ENCODE data around the gene FTO.

Gene FTO

DNA sequence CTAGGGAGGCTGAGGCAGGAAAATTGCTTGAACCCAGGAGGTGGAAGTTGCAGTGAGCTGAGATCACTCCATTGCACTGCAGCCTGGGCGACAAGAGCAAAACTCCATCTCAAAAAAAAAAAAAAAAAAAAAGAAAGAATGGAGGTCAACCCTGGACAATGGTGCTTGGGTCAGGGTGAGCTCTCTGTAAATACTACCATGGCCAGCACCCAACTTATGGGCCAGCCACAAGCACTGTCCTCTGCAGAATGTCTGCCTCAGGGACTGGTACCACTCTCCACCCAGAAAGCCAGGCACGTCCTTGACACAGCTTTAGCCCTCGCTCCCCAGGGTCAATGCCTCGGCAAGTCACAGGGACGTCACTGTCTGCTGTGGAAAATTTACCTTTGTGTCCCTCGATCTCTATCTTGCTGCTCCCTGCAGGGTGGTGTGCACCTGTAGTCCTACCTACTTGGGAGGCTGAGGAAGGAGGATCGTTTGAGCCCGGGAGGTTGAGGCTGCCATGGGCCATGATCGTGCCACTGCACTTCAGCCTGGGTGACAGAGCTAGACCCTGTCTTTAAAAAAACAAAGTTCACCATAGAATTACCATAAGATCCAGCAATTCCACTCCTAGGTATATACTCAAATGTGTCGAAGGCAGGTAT lies 459.4 kb downstream of the FTO start:
- no peak for DNase-seq (ENCODE audit: low read depth)
- TF ChIP-seq, protein P1, sequence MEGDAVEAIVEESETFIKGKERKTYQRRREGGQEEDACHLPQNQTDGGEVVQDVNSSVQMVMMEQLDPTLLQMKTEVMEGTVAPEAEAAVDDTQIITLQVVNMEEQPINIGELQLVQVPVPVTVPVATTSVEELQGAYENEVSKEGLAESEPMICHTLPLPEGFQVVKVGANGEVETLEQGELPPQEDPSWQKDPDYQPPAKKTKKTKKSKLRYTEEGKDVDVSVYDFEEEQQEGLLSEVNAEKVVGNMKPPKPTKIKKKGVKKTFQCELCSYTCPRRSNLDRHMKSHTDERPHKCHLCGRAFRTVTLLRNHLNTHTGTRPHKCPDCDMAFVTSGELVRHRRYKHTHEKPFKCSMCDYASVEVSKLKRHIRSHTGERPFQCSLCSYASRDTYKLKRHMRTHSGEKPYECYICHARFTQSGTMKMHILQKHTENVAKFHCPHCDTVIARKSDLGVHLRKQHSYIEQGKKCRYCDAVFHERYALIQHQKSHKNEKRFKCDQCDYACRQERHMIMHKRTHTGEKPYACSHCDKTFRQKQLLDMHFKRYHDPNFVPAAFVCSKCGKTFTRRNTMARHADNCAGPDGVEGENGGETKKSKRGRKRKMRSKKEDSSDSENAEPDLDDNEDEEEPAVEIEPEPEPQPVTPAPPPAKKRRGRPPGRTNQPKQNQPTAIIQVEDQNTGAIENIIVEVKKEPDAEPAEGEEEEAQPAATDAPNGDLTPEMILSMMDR (conservative IDR thresholded peaks at IDR 0.05; ENCODE audit: low read depth, low read length) = no peak
- H3K4me3 ChIP-seq (ENCODE audit: low read depth, low read length) = no peak overlapping the region

DNA sequence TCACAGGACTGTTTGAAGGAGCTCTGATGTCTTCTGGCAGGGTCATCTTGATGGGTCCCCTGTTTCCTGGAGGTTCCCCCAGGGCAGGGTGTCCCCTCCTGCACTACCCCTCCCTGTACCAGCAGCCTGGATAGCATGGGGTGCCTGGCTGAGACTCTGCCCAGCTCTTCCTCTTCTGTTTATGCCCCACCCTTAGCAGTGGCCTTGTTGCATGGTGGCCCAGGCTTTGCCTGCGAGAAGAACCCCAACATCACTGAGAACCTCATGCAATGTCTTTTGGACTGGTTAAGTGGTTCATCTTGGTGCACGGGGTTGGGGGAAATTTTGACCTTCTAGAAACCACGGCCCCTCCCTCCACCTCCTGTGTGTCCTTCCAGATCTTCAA lies 460.8 kb downstream of the FTO start:
- DNase-seq (ENCODE audit: low read depth) = no peak
- TF ChIP-seq, protein P1 (conservative IDR thresholded peaks at IDR 0.05; ENCODE audit: low read depth, low read length) = no peak
- no peak overlapping the region for H3K4me3 ChIP-seq (ENCODE audit: low read depth, low read length)

DNA sequence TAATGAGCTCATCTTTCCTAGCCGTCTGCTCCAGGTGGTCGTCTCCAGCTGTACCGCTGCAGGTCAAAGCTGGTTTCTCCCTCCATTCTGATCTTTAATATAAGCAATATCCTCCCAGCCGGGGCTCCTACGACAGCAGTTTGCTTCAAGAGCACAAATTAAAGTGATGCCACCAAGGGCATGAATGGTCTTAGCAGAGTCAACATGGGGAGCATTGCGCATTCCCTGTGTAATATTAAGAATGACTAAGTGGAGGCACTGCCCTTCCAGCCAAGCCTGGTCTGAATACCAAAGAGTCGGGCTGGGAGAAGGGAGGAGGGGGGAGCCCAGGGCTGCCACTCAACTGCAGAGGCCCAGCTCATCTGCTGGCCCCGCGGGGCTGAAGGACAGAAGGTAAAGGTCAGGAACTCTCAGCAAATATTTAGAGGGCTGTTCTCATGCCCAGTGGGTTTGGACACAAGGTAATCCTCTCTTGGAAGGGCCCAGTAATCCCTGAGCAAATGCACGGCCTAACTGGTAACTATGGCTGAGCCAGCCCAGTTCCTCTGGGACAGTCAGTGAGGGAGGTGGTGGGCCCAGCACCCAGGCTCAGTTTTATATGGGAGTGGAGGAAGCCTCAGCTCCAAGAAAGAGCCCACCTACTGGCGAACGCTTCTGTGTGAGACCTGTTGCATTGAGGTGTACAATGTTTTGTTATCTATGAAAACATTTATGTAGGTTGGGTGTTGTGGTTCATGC lies 461.4 kb downstream of the FTO start:
- no peak for DNase-seq (ENCODE audit: low read depth)
- TF ChIP-seq, protein P1 (conservative IDR thresholded peaks at IDR 0.05; ENCODE audit: low read depth, low read length) = no peak
- H3K4me3 ChIP-seq (ENCODE audit: low read depth, low read length) = no peak overlapping the region

DNA sequence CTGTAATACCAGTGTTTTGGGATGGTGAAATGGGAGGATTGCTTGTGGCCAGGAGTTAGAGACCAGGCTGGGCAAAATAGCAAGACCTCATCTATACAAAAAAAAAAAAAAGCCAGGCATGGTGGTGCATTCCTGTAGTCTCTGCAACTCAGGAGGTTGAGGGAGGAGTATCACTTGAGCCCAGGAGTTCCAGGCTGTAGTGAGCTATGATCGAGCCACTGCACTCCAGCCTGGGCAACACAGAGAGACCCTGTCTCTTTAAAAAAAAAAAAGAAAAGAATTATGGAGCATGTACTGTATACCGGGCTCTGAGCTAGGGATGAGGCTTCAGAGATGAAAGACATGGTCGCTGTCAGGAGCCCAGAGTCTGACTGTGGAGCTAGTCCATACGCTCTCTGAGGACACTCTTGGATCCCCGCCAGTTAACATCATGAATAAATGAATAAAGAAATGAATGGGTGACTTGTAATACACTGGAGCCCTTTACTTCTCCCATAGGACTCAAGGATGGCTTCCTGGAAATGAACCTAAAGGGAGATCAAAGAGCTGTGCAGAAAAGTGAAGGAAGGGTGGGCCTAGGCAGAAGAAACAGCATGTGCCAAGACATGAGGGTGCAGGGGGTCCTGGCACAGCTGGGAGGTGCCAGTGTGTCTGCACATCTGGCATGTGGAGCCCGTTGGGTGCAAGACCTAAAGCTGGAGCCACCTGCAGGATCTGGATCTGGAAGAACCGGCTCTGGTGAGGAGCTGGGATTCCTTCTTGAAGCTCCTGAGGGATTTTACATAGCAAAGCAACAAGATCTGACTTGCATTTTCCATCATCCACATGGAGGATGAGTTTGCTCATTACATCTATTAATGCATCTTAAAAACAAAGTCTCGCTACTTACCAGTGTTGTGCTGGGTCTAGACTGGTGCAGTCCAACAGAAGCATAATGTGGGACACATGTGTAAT lies 462.2 kb downstream of the FTO start:
- no peak overlapping the region for H3K4me3 ChIP-seq (ENCODE audit: low read depth, low read length)
- TF ChIP-seq, protein P1 (conservative IDR thresholded peaks at IDR 0.05; ENCODE audit: low read depth, low read length) = no peak
- no peak for DNase-seq (ENCODE audit: low read depth)

DNA sequence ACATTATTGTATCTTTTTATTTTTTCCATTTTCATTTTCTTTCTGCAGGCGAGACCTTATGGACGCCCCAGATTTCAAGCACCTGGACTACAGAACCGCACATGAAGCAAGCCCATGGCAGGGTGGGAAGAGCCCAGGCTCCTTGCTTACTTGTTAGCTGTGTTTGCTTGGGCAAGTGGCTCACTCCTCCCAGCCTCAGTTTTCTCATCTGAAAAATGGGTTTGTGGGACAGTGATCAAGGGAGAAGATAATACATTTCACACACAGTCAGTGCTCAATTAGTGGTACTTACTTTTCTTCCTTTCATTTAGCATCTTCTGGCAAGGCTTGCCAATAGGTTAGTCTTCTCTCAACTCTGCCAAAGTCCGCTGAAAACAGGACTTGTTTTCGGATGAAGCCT lies 465.2 kb downstream of the FTO start:
- H3K4me3 ChIP-seq (ENCODE audit: low read depth, low read length) = no peak overlapping the region
- no peak for DNase-seq (ENCODE audit: low read depth)
- TF ChIP-seq, protein P1 (conservative IDR thresholded peaks at IDR 0.05; ENCODE audit: low read depth, low read length) = no peak

DNA sequence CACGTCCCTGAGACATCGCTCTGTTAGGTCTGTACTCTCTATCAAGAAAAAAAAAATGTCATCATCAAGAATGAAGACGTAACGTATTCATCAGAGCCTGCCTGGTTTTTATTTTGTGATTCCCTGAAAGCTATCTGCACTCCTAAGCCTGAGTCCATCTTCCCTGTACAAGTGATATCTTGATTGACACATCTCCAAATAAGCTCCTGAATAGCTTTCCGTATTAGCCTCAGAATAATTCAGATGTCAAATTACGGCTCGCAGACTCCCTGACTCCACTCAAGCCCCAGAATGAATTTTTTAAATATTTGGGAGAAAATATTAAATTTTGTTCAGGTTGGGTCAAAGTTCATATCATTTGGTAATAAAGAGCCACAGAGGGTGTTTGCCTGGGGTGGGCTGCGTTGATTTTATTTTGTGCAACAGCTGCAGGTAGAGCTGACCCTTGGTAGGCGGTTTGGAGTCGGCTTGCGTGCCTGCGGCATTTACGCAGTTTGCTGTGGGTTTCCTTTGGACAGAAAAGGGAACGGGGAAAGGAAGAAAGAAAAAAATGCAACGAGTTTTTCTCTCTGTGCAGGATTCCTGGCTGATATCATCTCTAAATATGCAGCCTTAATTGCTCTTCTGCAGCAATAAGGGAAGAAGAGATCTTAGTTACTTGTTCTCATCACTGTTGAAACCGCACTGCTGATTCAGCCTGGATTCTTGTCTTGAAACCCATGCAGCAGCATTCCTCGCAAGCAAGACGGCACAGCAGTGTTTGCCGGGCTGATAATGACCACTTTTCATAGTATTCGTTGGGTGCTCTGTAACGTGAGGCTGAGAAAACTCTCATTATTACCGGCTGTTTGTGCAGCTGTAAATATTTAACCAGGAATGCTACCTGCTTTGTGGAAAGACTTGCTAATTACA lies 467.9 kb downstream of the FTO start:
- DNase-seq (ENCODE audit: low read depth) = peak; percentile 88
- TF ChIP-seq, protein P1 (conservative IDR thresholded peaks at IDR 0.05; ENCODE audit: low read depth, low read length) = no peak
- no peak overlapping the region for H3K4me3 ChIP-seq (ENCODE audit: low read depth, low read length)
